Activated naive CD4-positive, alpha-beta T cell (primary cell): ENCODE results near the gene ARRDC4.
A peak's percentile ranks its signal among the peaks of the same experiment; 100 is the strongest.

ENCODE experiments used
- DNase-seq, 4 experiments: peaks; one replicate each; lab custom pipeline; 2025; lab: John Stamatoyannopoulos, UW

Gene ARRDC4, protein sequence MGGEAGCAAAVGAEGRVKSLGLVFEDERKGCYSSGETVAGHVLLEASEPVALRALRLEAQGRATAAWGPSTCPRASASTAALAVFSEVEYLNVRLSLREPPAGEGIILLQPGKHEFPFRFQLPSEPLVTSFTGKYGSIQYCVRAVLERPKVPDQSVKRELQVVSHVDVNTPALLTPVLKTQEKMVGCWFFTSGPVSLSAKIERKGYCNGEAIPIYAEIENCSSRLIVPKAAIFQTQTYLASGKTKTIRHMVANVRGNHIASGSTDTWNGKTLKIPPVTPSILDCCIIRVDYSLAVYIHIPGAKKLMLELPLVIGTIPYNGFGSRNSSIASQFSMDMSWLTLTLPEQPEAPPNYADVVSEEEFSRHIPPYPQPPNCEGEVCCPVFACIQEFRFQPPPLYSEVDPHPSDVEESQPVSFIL

GRCh38 chr15:97960364-97961066, at the start of gene ARRDC4:
TSS of gene ARRDC4 (plus strand) at chr15:97960703. CDS start at chr15:97960862, 159 bp downstream.
- peak; percentile 97 to 100 (median 98) for DNase-seq

DNA sequence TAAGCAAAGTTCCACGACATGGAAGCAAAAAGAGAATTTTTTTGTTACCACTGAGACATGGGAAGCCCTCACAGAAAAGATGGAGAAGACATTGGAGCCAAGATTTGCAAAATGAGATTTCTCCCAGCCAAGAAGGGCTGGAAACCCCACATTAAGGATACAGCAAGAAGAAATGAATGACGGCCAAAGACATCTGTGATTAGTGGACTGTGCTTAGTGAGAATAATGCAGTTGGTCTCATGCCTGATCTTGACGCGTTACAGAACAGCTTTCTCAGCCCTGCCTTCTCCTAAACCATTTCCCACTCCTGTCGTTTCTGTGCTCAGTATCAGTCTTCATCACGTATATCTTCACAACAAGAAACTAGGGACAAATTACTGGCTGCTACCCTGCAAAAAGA, 45.8 kb upstream of the ARRDC4 start:
- no peak for DNase-seq

DNA sequence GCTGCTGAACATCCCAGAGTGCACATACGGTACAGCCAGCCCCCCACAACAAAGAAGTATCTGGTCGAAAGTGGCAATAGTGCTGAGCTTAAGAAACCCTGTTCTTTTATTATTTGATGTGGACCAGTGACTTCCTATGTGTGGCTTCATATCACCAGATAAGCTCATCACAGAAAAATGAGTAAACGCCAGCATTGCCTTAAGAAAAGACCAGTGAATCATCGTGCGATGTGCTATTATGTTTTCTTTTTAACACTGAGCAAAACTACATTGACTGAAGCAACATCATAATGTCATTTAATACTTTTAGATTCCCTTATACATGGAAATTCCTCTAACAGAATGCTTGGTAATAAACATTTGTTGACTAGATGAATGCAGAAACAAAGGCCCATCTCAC, 45.2 kb upstream of the ARRDC4 start:
- DNase-seq: no peak

DNA sequence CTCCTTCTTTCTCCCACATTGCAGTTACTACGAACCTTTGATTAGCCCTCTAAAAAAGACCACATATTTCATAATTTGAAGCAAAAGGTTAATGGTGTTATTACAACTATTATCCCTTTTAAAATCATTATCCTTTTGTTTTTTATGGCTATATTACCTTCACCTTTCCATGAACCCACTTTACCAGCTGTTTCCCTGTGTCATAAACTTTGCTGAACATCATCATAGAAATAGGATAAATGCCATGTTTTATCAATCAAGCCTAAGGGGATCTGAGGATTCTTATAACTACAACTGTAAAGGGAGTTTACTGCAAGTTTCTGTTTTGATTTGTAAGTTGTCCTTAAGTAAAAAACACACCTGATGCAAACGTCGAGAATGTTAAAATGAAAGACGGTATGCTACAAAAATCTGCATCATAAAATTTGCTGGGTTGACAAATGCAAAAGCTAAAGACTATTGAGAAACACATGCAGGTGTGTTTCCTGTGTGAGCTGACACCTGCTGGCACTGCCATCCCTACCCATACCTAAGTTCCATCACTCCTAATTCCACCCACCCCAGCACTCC, 39.1 kb upstream of the ARRDC4 start:
- DNase-seq: no peak

GRCh38 chr15:97929456-97930229, 30.9 kb upstream of the ARRDC4 start:
- no peak for DNase-seq

GRCh38 chr15:97930230-97930629, 30.3 kb upstream of the ARRDC4 start:
- DNase-seq: no peak

DNA sequence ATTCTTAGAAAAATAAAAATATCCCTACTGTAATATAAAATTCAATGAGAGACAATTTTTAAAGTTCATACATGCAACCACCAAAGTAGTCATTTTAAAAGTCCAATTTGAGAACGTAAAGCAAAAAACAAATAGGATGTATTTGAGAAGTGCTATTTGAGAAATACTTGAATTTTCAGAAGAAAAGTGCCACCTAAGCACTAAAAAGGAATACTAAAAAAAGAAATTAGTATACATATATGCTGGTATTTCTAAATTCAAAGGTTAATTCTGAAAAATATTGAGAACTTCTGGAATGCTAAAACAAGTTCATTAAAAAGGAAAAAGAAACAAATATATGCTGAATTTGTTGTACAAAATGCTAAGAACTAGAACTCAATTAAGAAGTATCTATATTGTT, 29.2 kb upstream of the ARRDC4 start:
- no peak for DNase-seq

DNA sequence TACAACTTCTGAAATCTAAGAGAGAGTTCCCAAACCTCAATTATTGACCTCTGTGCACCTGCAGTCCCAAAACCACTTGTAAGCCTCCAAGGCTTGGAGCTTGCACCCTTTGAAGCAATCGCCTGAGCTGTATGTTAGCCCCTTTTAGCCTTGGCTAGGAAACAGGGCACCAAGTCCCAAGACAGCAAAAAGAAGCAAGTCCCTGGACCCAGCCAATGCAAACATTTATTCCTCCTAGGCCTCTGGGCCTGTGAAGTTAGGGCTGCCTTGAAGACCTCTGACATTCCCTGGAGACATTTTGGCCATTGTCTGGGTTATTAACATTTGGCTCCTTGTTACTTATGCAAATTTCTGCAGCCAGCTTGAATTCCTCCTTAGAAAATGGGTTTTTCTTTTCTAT, 26.9 kb upstream of the ARRDC4 start:
- DNase-seq: no peak

- no peak for DNase-seq
These were observed 19.5 kb upstream of the ARRDC4 start for GRCh38 chr15:97940993-97941392.

- no peak for DNase-seq
These were observed 18.9 kb upstream of the ARRDC4 start for GRCh38 chr15:97941572-97941971.

GRCh38 chr15:97944724-97945123, 15.8 kb upstream of the ARRDC4 start:
- DNase-seq: no peak

- no peak for DNase-seq
These were observed 12.8 kb upstream of the ARRDC4 start for GRCh38 chr15:97947465-97948260.

DNA sequence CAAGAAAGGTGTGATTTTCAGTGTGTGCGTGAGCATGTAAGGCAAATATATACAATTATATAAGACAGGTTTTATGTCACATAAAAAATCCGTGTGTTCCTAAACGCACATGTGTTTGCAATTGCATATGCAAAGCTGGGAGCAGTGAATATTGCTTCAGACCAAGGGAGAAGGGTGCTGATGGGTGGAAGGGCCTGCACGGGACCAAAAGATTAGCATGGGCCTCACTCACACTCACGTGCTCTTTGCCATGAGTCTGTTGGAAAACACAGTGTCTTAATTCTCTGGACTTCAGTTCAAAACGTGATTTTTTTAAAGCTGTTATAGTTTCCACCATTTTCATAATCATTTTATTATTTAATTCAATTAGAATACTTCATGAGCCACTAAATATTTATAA, 7.2 kb upstream of the ARRDC4 start:
- DNase-seq: no peak

GRCh38 chr15:97953748-97954147, 6.8 kb upstream of the ARRDC4 start:
- no peak for DNase-seq

GRCh38 chr15:97955035-97955434, 5.5 kb upstream of the ARRDC4 start:
- DNase-seq: no peak

GRCh38 chr15:97955529-97955928, 5.0 kb upstream of the ARRDC4 start:
- DNase-seq: no peak

- no peak for DNase-seq
These were observed 659 bp upstream of the ARRDC4 start for GRCh38 chr15:97959724-97960363.

GRCh38 chr15:97961067-97961954, 808 bp downstream of the ARRDC4 start:
- DNase-seq: peak in 1 of 4 experiments; percentile 23

DNA sequence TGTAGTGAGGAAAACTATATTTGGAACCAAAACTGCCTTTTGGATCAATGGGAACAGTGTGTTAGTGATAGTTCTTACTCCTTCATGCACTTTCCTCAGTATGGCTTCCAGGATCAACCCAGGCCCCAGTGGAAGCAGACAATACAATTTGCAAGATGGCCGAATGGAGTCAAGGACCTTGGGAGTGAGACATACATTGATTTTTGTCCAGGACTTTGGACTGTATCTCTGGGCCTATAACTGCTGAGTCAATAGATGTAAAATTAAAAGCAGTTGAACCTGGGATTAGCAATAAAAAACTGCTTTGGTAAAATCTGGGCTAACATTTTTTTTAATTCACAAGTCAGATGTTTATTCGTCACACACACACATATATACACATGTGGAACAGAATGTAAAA, 1.8 kb downstream of the ARRDC4 start:
- DNase-seq: no peak

- DNase-seq: no peak
These were observed 3.3 kb downstream of the ARRDC4 start for GRCh38 chr15:97963779-97964178.
